ENCODE data around the gene GJA9. TPM values are rescaled to one million over a fixed set of nuclear protein-coding genes. Genes with fewer than 3 reads are reported as not detected.

The GJA9 gene
- total and polyA plus RNA-seq, 12 donors, result not detected

- H3K9me3 ChIP-seq, result no peaks in the 10 kb centered on the region
- WGBS, 2 donors, result 0 to 1% methylated on average over 43 to 66 of the region's 70 CpGs
- H3K36me3 ChIP-seq, result peaks cover 0 to 42% (median 13%) of the 10 kb centered on the region in 9 donors
- peak within 1 kb of the TSS; percentile 32 to 93 (median 90) for H3K27ac ChIP-seq
- DNase-seq, result peak; percentile 100
- H3K4me1 ChIP-seq, result peaks cover 0 to 81% (median 60%) of the 10 kb centered on the region in 9 donors
- no peaks in the 10 kb centered on the region for H3K27me3 ChIP-seq
- ATAC-seq, result peak; percentile 97 to 99 (median 98)
- H3K4me3 ChIP-seq, result peak within 1 kb of the TSS; percentile 74 to 98 (median 95)
- intact Hi-C loops (cut with DNase I), result loop anchor here in 8 of 10 donors (1.0 to 10.0 kb wide), 9 partner anchors 13 to 715 kb away; partner anchors contain the start of genes AKIRIN1 (in 5 of the 8), MYCBP (in 1 of the 8), NDUFS5 (in 1 of the 8) and PABPC4 (in 1 of the 8)
- TF ChIP-seq, protein P1, sequence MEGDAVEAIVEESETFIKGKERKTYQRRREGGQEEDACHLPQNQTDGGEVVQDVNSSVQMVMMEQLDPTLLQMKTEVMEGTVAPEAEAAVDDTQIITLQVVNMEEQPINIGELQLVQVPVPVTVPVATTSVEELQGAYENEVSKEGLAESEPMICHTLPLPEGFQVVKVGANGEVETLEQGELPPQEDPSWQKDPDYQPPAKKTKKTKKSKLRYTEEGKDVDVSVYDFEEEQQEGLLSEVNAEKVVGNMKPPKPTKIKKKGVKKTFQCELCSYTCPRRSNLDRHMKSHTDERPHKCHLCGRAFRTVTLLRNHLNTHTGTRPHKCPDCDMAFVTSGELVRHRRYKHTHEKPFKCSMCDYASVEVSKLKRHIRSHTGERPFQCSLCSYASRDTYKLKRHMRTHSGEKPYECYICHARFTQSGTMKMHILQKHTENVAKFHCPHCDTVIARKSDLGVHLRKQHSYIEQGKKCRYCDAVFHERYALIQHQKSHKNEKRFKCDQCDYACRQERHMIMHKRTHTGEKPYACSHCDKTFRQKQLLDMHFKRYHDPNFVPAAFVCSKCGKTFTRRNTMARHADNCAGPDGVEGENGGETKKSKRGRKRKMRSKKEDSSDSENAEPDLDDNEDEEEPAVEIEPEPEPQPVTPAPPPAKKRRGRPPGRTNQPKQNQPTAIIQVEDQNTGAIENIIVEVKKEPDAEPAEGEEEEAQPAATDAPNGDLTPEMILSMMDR (IDR thresholded peaks at IDR 0.05), result no peak
Measured at GRCh38 chr1:38859561-38860453, 21.6 kb downstream of the GJA9 start, which contains the start of gene RRAGC. RRAGC (minus strand) TSS chr1:38859772; CDS start chr1:38859646, 126 bp downstream.

GRCh38 chr1:38858833-38859560, 22.4 kb downstream of the GJA9 start:
- ATAC-seq, result peak; percentile 9 to 49 (median 16)
- 0% methylated on average over 34 to 51 of the region's 51 CpGs for WGBS, 2 donors
- Histone ChIP-seq H3K4me3 (peak overlapping the region; percentile 74 to 98 (median 95)), H3K27ac (peak overlapping the region; percentile 32 to 93 (median 90)), H3K27me3 (no peaks in the 10 kb centered on the region), H3K9me3 (no peaks in the 10 kb centered on the region), H3K4me1 (peaks cover 0 to 74% (median 56%) of the 10 kb centered on the region in 9 donors), H3K36me3 (peaks cover 0 to 42% (median 8%) of the 10 kb centered on the region in 9 donors)
- DNase-seq, result peak; percentile 45 to 46
- TF ChIP-seq, protein P1 (IDR thresholded peaks at IDR 0.05), result no peak
- intact Hi-C loops (cut with DNase I), result loop anchor here in 4 of 10 donors (1.0 to 10.0 kb wide), 4 partner anchors 14 to 233 kb away; partner anchors contain the start of genes AKIRIN1 (in 2 of the 4) and MYCBP (in 1 of the 4)

DNA sequence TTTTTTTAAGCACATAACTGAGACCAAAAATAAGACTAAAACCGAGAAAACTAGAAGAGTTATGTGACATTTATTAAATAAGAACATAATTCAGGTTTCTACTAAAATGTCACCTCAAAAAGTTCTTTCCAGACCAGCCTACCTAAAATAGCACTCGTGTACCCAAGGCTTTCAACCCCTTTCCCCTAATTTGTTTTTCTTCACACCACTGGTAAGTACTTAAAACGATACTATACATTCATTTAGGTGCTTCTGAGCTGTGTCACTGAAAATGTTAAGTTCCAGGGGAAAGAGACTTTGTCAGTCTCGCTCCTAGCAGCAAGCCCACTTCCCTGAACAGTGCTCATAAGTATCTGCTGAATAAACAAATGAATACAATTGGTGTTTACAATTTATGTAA, 28.6 kb downstream of the GJA9 start:
- Histone ChIP-seq H3K27me3 (no peaks in the 10 kb centered on the region), H3K4me3 (no peak overlapping the region), H3K36me3 (peaks cover 0 to 93% (median 20%) of the 10 kb centered on the region in 9 donors), H3K9me3 (no peaks in the 10 kb centered on the region), H3K27ac (no peak overlapping the region), H3K4me1 (peaks cover 0 to 35% (median 17%) of the 10 kb centered on the region in 9 donors)
- DNase-seq, result no peak
- WGBS, 2 donors, result 90 to 91% methylated on average over 4 of the region's 4 CpGs
- TF ChIP-seq, protein P1 (IDR thresholded peaks at IDR 0.05), result no peak
- ATAC-seq, result no peak
- intact Hi-C loops (cut with DNase I), result loop anchor here in 1 of 10 donors (10.0 kb wide), 1 partner anchor 232 kb away; no protein-coding TSS in a partner anchor

- no peaks in the 10 kb centered on the region for H3K9me3 ChIP-seq
- H3K27me3 ChIP-seq, result no peaks in the 10 kb centered on the region
- ATAC-seq (peak in 1 of 8 donors; percentile 38), DNase-seq (no peak)
- H3K4me1 ChIP-seq, result peaks cover 0 to 28% (median 0%) of the 10 kb centered on the region in 9 donors
- peak overlapping the region in 1 of 10 donors; percentile 70 for H3K27ac ChIP-seq
- intact Hi-C loops (cut with DNase I), result no loop called here
- 69 to 79% methylated on average over 1 of the region's 1 CpG for WGBS, 2 donors
- TF ChIP-seq, protein P1 (IDR thresholded peaks at IDR 0.05), result no peak
- peaks cover 0 to 100% (median 24%) of the 10 kb centered on the region in 9 donors for H3K36me3 ChIP-seq
- no peak overlapping the region for H3K4me3 ChIP-seq
Measured at GRCh38 chr1:38848071-38848470, 33.3 kb downstream of the GJA9 start.
